AG04449 (cell line): Measurements from ENCODE around the gene LGALS3.
A peak's percentile ranks its signal among the peaks of the same experiment; 100 is the strongest.

ENCODE experiments used
- CTCF ChIA-PET: fragments of 350-600 bp; formaldehyde crosslinking; extraction: SDS; loops from one replicate; lab custom pipeline; 2021; ENCODE audit warnings: antibody characterized with exemption; lab: Yijun Ruan, JAX
- POLR2A ChIA-PET: fragments of 400-600, 350-600 bp; formaldehyde crosslinking; extraction: SDS; loops from one replicate; lab custom pipeline; 2020; ENCODE audit warnings: antibody characterized with exemption, inconsistent platforms; lab: Yijun Ruan, JAX
- DNase-seq: peaks from one replicate; pipeline ENCODE4 v3.0.0-alpha.2; 2010; ENCODE audit warnings: low read depth, low spot score
- H3K4me3 ChIP-seq: 2 replicates; pipeline ENCODE4 v1.5.1; 2011; ENCODE audit warnings: low read depth, mild to moderate bottlenecking, control low read depth, low read length
- TF ChIP-seq, protein P1 (sequence below): IDR thresholded peaks from one replicate; pipeline ENCODE4 v1.5.1; 2011; ENCODE audit warnings: mild to moderate bottlenecking, moderate library complexity, low read length, control low read depth, inconsistent platforms; ENCODE audit not compliant: insufficient read depth; ENCODE audit errors: missing control alignments

Gene LGALS3

DNA sequence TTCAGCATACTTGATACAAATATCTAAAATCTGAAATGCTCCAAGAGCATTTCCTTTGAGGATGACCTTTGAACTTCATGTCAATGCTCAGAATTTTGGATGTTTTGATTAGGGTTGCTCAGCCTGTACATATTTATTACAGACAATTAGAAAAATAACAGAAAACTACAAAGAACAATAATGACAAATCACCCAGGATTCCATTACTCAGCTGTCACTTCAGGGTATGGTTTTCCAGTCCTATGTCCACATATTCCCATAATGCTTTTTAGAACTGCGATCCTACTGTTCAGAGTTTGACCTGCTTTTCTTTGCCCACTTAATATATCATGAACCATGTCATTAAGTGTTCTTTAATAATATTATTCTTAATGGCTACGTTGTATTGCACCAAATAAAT lies 51.0 kb downstream of the LGALS3 start:
- H3K4me3 ChIP-seq, result no peak overlapping the region
- no peak for DNase-seq
- TF ChIP-seq, protein P1, sequence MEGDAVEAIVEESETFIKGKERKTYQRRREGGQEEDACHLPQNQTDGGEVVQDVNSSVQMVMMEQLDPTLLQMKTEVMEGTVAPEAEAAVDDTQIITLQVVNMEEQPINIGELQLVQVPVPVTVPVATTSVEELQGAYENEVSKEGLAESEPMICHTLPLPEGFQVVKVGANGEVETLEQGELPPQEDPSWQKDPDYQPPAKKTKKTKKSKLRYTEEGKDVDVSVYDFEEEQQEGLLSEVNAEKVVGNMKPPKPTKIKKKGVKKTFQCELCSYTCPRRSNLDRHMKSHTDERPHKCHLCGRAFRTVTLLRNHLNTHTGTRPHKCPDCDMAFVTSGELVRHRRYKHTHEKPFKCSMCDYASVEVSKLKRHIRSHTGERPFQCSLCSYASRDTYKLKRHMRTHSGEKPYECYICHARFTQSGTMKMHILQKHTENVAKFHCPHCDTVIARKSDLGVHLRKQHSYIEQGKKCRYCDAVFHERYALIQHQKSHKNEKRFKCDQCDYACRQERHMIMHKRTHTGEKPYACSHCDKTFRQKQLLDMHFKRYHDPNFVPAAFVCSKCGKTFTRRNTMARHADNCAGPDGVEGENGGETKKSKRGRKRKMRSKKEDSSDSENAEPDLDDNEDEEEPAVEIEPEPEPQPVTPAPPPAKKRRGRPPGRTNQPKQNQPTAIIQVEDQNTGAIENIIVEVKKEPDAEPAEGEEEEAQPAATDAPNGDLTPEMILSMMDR, result no peak
- ChIA-PET CTCF (no interaction called here), POLR2A (no interaction called here)

- CTCF ChIA-PET, result no interaction called here
- POLR2A ChIA-PET, result no interaction called here
- TF ChIP-seq, protein P1, result no peak
- peak; percentile 12 for DNase-seq
- H3K4me3 ChIP-seq, result no peak overlapping the region
Observed at GRCh38 chr14:55180434-55180833, 51.4 kb downstream of the LGALS3 start.

DNA sequence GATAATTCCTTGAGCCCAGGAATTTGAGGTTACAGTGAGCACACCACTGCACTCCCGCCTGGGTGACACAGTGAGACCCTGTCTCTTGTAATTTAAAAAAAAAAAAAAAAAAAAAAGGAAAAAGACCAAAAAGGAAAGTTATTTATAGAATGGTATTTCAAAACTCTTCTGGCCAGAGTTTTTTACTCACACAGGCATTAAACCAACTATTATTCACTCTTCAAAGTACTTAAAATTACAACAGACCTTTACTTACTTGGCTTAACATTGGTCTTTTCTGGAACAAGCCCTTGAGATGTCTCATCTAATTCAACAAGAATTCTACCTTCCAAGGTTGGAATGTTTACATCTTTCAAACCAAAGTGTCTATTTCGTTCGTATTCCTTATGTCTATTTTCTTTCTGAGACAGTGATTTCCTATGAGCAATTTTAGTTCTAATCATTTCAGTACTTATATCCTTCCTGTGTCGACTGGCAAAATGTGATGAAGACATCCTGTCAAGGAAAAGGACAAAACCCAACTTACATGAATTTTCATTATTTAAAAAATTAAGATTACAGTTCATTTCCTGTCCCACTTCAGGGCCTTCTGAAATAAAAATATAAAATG lies 59.7 kb downstream of the LGALS3 start:
- DNase-seq, result no peak
- TF ChIP-seq, protein P1, result no peak
- ChIA-PET CTCF (interaction anchor here (1.5 to 1.7 kb wide), 3 partner anchors 24 to 137 kb away, joined by 4 to 7 read pairs (median 5); partner anchors contain the start of gene MAPK1IP1L), POLR2A (no interaction called here)
- H3K4me3 ChIP-seq, result no peak overlapping the region

DNA sequence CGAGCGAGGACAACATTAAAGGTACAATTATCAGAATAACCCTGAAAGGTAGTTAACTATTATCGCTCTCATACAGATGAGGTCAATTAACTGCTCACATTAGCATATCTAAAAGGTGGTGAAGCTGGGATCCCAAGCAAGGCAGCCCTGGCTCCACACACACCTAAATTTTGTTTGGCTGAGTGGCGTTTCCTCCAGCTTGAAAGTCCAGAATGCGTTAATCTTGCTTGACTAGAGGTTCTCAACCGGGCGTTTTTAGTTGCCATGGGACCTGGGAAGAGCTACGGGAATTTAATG lies 61.8 kb downstream of the LGALS3 start:
- H3K4me3 ChIP-seq, result peak overlapping the region; percentile 93
- ChIA-PET CTCF (interaction anchor here (1.0 kb wide), 1 partner anchor 16 kb away, joined by 3 read pairs; no protein-coding TSS in a partner anchor), POLR2A (no interaction called here)
- TF ChIP-seq, protein P1, result no peak
- no peak for DNase-seq

DNA sequence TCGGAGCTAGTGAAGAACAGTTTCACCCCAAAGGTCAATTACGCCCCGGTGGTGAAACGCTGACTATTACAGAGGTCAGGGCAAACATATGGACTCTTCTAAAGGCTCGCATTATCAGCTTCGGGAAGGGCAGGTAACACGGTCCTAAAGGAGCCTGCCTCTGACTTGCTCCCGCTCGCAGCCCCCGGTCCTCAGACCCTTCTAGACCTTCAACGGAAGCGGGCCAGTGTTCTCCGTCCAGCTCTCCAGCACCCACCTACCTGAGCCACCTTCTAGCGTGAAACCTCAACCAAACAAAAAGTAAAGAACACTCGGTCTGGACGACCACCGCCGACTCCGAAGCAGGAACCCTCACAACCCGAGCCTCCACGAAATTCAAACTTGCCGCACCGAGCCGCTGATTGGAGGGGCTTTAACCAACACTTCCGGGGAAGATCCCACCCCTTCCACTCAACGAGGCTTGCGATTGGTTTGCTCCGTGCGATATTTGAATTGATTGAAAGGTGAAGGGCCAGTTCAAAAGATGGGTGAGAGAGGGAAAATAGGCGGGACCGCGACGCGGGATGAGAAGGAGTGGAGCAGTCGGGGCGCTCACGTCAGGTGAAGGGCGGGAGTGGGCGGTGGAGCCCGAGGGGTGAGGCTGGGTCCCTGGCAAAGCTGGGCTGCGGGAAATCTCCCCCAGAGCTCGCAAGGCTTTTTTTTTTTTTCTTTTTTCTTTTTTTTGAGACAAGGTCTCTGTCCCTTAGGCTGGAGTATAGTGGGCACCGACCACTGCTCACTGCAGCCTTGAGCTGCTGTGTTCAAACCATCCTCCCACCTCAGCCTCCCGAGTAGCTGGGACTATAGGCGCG lies 62.4 kb downstream of the LGALS3 start, which contains the start of gene DLGAP5:
DLGAP5 (minus strand) TSS at position 383 of the 851 bp plus-strand sequence. CDS start 2,406 bp downstream, outside the sequence.
- peak; percentile 69 for DNase-seq
- peak within 1 kb of the TSS; percentile 93 for H3K4me3 ChIP-seq
- CTCF ChIA-PET, result interaction anchor here (0.6 to 1.2 kb wide), 4 partner anchors 15 to 102 kb away, joined by 3 to 5 read pairs (median 3); partner anchors contain the start of gene FBXO34
- TF ChIP-seq, protein P1, result no peak
- POLR2A ChIA-PET, result interaction anchor here (0.8 kb wide), 1 partner anchor 140 kb away, joined by 3 read pairs; the partner anchor contains the start of gene MAPK1IP1L
